HUDEP-2 (cell line): ENCODE data around the gene ANK3.

Experiments used
- DNase-seq, 76 experiments: peaks; one replicate each; lab custom pipeline; 2025; ENCODE audit not compliant: unreplicated experiment in 76 of 76; lab: John Stamatoyannopoulos, UW

The ANK3 gene

GRCh38 chr10:60237977-60238758, 151.5 kb downstream of the ANK3 start:
- DNase-seq, result no peak

GRCh38 chr10:60236869-60237524, 152.7 kb downstream of the ANK3 start:
- no peak for DNase-seq

- DNase-seq, result no peak
Measured at GRCh38 chr10:60235001-60235400, 154.7 kb downstream of the ANK3 start.

GRCh38 chr10:60234551-60234950, 155.1 kb downstream of the ANK3 start:
- no peak for DNase-seq

GRCh38 chr10:60230892-60231291, 158.8 kb downstream of the ANK3 start:
- DNase-seq, result no peak

- no peak for DNase-seq
Measured at GRCh38 chr10:60224066-60224705, 165.5 kb downstream of the ANK3 start.

- no peak for DNase-seq
Measured at GRCh38 chr10:60222047-60222446, 167.6 kb downstream of the ANK3 start.

GRCh38 chr10:60212195-60212594, 177.5 kb downstream of the ANK3 start:
- no peak for DNase-seq

- DNase-seq, result no peak
Measured at GRCh38 chr10:60209874-60210570, 179.7 kb downstream of the ANK3 start.

GRCh38 chr10:60208676-60209269, 180.9 kb downstream of the ANK3 start:
- peak in 5 of 76 experiments; percentile 3 to 11 (median 7) for DNase-seq

- no peak for DNase-seq
Measured at GRCh38 chr10:60207894-60208293, 181.8 kb downstream of the ANK3 start.

- DNase-seq, result no peak
Measured at GRCh38 chr10:60206735-60207134, 182.9 kb downstream of the ANK3 start.

GRCh38 chr10:60205741-60206140, 183.9 kb downstream of the ANK3 start:
- no peak for DNase-seq

- DNase-seq, result peak in 8 of 76 experiments; percentile 1 to 15 (median 3)
Measured at GRCh38 chr10:60203993-60204618, 185.6 kb downstream of the ANK3 start.

GRCh38 chr10:60200682-60201053, 189.0 kb downstream of the ANK3 start:
- DNase-seq, result no peak

- DNase-seq, result no peak
Measured at GRCh38 chr10:60200012-60200681, 189.5 kb downstream of the ANK3 start.

- DNase-seq, result no peak
Measured at GRCh38 chr10:60197206-60197605, 192.5 kb downstream of the ANK3 start.

- no peak for DNase-seq
Measured at GRCh38 chr10:60194421-60194820, 195.3 kb downstream of the ANK3 start.

- DNase-seq, result no peak
Measured at GRCh38 chr10:60192946-60193345, 196.7 kb downstream of the ANK3 start.
